T-helper 17 cell (primary cell): ENCODE results near the gene AKIRIN1. TPM values are rescaled to one million over a fixed set of nuclear protein-coding genes. Genes with fewer than 3 reads are reported as not detected.
"Not testable (repeated sequence)": the region's sequence is repeated elsewhere in the genome, so short reads cannot be mapped to it uniquely, and the experiment has no call there.

Experiments used
- ATAC-seq: fragments of 150-1000 bp; cut with Tn5 transposase; 2 replicates; pipeline ENCODE4 v1.10.0; 2021; ENCODE audit warnings: mild to moderate bottlenecking, moderate library complexity
- DNase-seq, 3 donors: peaks; one replicate each; pipeline versions ENCODE4 v3.0.0 to v3.0.0-alpha.2; 2020 to 2021
- H3K9me3 ChIP-seq: one replicate; pipeline ENCODE4 v1.7.0; 2013; ENCODE audit warnings: low read length, mild to moderate bottlenecking; ENCODE audit not compliant: control insufficient read depth, poor library complexity, severe bottlenecking
- H3K27ac Mint-ChIP-seq: one replicate; pipeline ENCODE4 v1.8.0; 2022; ENCODE audit warnings: mild to moderate bottlenecking, moderate library complexity, mixed read lengths
- H3K27me3 Mint-ChIP-seq: one replicate; pipeline ENCODE4 v1.8.0; 2022; ENCODE audit warnings: mixed read lengths
- H3K36me3 Mint-ChIP-seq: one replicate; pipeline ENCODE4 v1.8.0; 2022; ENCODE audit warnings: low read depth, mixed read lengths
- H3K4me1 Mint-ChIP-seq: one replicate; pipeline ENCODE4 v1.8.0; 2022; ENCODE audit warnings: mild to moderate bottlenecking, mixed read lengths
- H3K4me3 Mint-ChIP-seq: one replicate; pipeline ENCODE4 v1.8.0; 2022; ENCODE audit warnings: mild to moderate bottlenecking, moderate library complexity, mixed read lengths
- total RNA-seq, 4 donors: library from RNA in 2 of 4; stranded (reverse) in 2 of 4; gene quantifications; one replicate each; pipeline ENCODE4 v1.2.3 and lab custom pipeline; 2022 to 2026

AKIRIN1 gene
- total RNA-seq, 2 donors from 2014 or later: 74.2 to 82.1 TPM

GRCh38 chr1:39036678-39037077, 45.6 kb downstream of the AKIRIN1 start:
- no peak for ATAC-seq
- peaks cover 6% of the 10 kb centered on the region for H3K36me3 Mint-ChIP-seq
- peaks cover 15% of the 10 kb centered on the region for H3K4me1 Mint-ChIP-seq

GRCh38 chr1:39043513-39043912, 52.4 kb downstream of the AKIRIN1 start:
- Mint-ChIP-seq H3K4me1 (peaks cover 4% of the 10 kb centered on the region), H3K27ac (no peak overlapping the region), H3K36me3 (peaks cover 6% of the 10 kb centered on the region), H3K4me3 (no peak overlapping the region), H3K27me3 (no peaks in the 10 kb centered on the region)
- DNase-seq: no peak
- no peak for ATAC-seq
- H3K9me3 ChIP-seq: no peaks in the 10 kb centered on the region

More at GRCh38 chr1:39036678-39037077, 45.6 kb downstream of the AKIRIN1 start:
- Mint-ChIP-seq H3K27me3 (no peaks in the 10 kb centered on the region), H3K4me3 (no peak overlapping the region), H3K27ac (no peak overlapping the region)
- DNase-seq: no peak
- no peaks in the 10 kb centered on the region for H3K9me3 ChIP-seq

GRCh38 chr1:39044762-39045161, 53.7 kb downstream of the AKIRIN1 start:
- Mint-ChIP-seq H3K36me3 (peaks cover 6% of the 10 kb centered on the region), H3K27ac (no peak overlapping the region), H3K4me3 (no peak overlapping the region), H3K4me1 (peaks cover 4% of the 10 kb centered on the region), H3K27me3 (no peaks in the 10 kb centered on the region)
- H3K9me3 ChIP-seq: no peaks in the 10 kb centered on the region
- ATAC-seq (no peak), DNase-seq (no peak)

- DNase-seq (no peak), ATAC-seq (no peak)
- Mint-ChIP-seq H3K4me1 (peaks cover 4% of the 10 kb centered on the region), H3K27ac (no peak overlapping the region), H3K27me3 (no peaks in the 10 kb centered on the region), H3K36me3 (peaks cover 6% of the 10 kb centered on the region), H3K4me3 (no peak overlapping the region)
- no peaks in the 10 kb centered on the region for H3K9me3 ChIP-seq
Observed at GRCh38 chr1:39045231-39045630, 54.2 kb downstream of the AKIRIN1 start.

- no peaks in the 10 kb centered on the region for H3K9me3 ChIP-seq
- H3K27me3 Mint-ChIP-seq: no peaks in the 10 kb centered on the region
- no peak for DNase-seq
- H3K4me3 Mint-ChIP-seq: no peak overlapping the region
- H3K27ac Mint-ChIP-seq: no peak overlapping the region
- peaks cover 8% of the 10 kb centered on the region for H3K4me1 Mint-ChIP-seq
- H3K36me3 Mint-ChIP-seq: peaks cover 6% of the 10 kb centered on the region
- no peak for ATAC-seq
Observed at GRCh38 chr1:39046613-39047210, 55.6 kb downstream of the AKIRIN1 start.

- H3K36me3 Mint-ChIP-seq: peaks cover 5% of the 10 kb centered on the region
- H3K9me3 ChIP-seq: no peaks in the 10 kb centered on the region
- ATAC-seq: no peak
- no peaks in the 10 kb centered on the region for H3K27me3 Mint-ChIP-seq
- H3K4me3 Mint-ChIP-seq: no peak overlapping the region
- DNase-seq: no peak
- no peak overlapping the region for H3K27ac Mint-ChIP-seq
- H3K4me1 Mint-ChIP-seq: peaks cover 8% of the 10 kb centered on the region
Observed at GRCh38 chr1:39047374-39048229, 56.5 kb downstream of the AKIRIN1 start.

- ATAC-seq (no peak), DNase-seq (no peak)
- H3K27me3 Mint-ChIP-seq: no peaks in the 10 kb centered on the region
- no peak overlapping the region for H3K4me3 Mint-ChIP-seq
- H3K36me3 Mint-ChIP-seq: peaks cover 2% of the 10 kb centered on the region
- H3K27ac Mint-ChIP-seq: no peak overlapping the region
- no peaks in the 10 kb centered on the region for H3K9me3 ChIP-seq
- peaks cover 6% of the 10 kb centered on the region for H3K4me1 Mint-ChIP-seq
Observed at GRCh38 chr1:39048745-39049370, 57.8 kb downstream of the AKIRIN1 start.

- ATAC-seq (no peak), DNase-seq (no peak)
- H3K9me3 ChIP-seq: no peaks in the 10 kb centered on the region
- peaks cover 3% of the 10 kb centered on the region for H3K4me1 Mint-ChIP-seq
- no peaks in the 10 kb centered on the region for H3K36me3 Mint-ChIP-seq
- H3K4me3 Mint-ChIP-seq: no peak overlapping the region
- no peak overlapping the region for H3K27ac Mint-ChIP-seq
- no peaks in the 10 kb centered on the region for H3K27me3 Mint-ChIP-seq
Observed at GRCh38 chr1:39050001-39050400, 58.9 kb downstream of the AKIRIN1 start.

GRCh38 chr1:39051193-39051850, 60.2 kb downstream of the AKIRIN1 start:
- not testable (repeated sequence) for DNase-seq, H3K4me3 Mint-ChIP-seq, ATAC-seq, H3K27ac Mint-ChIP-seq, H3K4me1 Mint-ChIP-seq, H3K27me3 Mint-ChIP-seq, H3K36me3 Mint-ChIP-seq, H3K9me3 ChIP-seq

- ATAC-seq (no peak), DNase-seq (no peak)
- no peaks in the 10 kb centered on the region for H3K9me3 ChIP-seq
- no peak overlapping the region for H3K4me3 Mint-ChIP-seq
- peaks cover 3% of the 10 kb centered on the region for H3K4me1 Mint-ChIP-seq
- H3K27ac Mint-ChIP-seq: no peak overlapping the region
- no peaks in the 10 kb centered on the region for H3K27me3 Mint-ChIP-seq
- H3K36me3 Mint-ChIP-seq: no peaks in the 10 kb centered on the region
Observed at GRCh38 chr1:39051956-39052355, 60.9 kb downstream of the AKIRIN1 start.

GRCh38 chr1:39055213-39055710, 64.2 kb downstream of the AKIRIN1 start:
- not testable (repeated sequence) for H3K27ac Mint-ChIP-seq, H3K4me3 Mint-ChIP-seq, H3K9me3 ChIP-seq, DNase-seq, ATAC-seq, H3K36me3 Mint-ChIP-seq, H3K4me1 Mint-ChIP-seq, H3K27me3 Mint-ChIP-seq
